Osteoblast (primary cell): ENCODE results near the gene PSMB3. TPM values are rescaled to one million over a fixed set of nuclear protein-coding genes. Genes with fewer than 3 reads are reported as not detected.

Experiments used
- DNase-seq: peaks from one replicate; pipeline ENCODE4 v3.0.0; 2011; ENCODE audit warnings: low spot score, mixed read lengths; ENCODE audit not compliant: insufficient read length; ENCODE audit errors: missing footprints
- H2AFZ ChIP-seq: 2 replicates; pipeline ENCODE4 v1.6.0; 2011; ENCODE audit warnings: mild to moderate bottlenecking, low read length
- H3K27ac ChIP-seq: 2 replicates; pipeline ENCODE4 v1.5.1; 2011; ENCODE audit warnings: mild to moderate bottlenecking, low read depth, low read length, moderate library complexity
- H3K27me3 ChIP-seq: 2 replicates; pipeline ENCODE4 v1.6.0; 2012; ENCODE audit warnings: mild to moderate bottlenecking, control low read depth, inconsistent platforms, low read length, moderate library complexity; ENCODE audit not compliant: insufficient read depth
- H3K36me3 ChIP-seq: 2 replicates; pipeline ENCODE4 v1.5.1; 2011; ENCODE audit warnings: mild to moderate bottlenecking, low read length, control low read depth, moderate library complexity; ENCODE audit not compliant: insufficient read depth
- H3K4me1 ChIP-seq: 2 replicates; pipeline ENCODE4 v1.5.1; 2011; ENCODE audit warnings: mild to moderate bottlenecking, low read length, control low read depth, moderate library complexity; ENCODE audit not compliant: insufficient read depth
- H3K4me2 ChIP-seq: 2 replicates; pipeline ENCODE4 v1.6.0; 2011; ENCODE audit warnings: mild to moderate bottlenecking, low read length; ENCODE audit not compliant: insufficient read depth
- H3K4me3 ChIP-seq: fragments of 200-600 bp; sonication (generic); 3 replicates; pipeline ENCODE4 v1.5.1; 2012; ENCODE audit warnings: mild to moderate bottlenecking, low read length, inconsistent platforms; ENCODE audit not compliant: insufficient read depth
- H3K79me2 ChIP-seq: 2 replicates; pipeline ENCODE4 v1.6.0; 2012; ENCODE audit warnings: mild to moderate bottlenecking, low read length, control low read depth, inconsistent platforms; ENCODE audit not compliant: insufficient read depth
- H3K9me3 ChIP-seq: 2 replicates; pipeline ENCODE4 v1.5.1; 2011; ENCODE audit warnings: low read depth, low read length, control low read depth
- H4K20me1 ChIP-seq: 2 replicates; pipeline ENCODE4 v1.6.0; 2012; ENCODE audit warnings: mild to moderate bottlenecking, low read length, control low read depth; ENCODE audit not compliant: insufficient read depth
- total RNA-seq: library from RNA; depleted of rRNA; stranded (reverse); fragments of >200 nt; gene quantifications from 2 replicates; pipeline ENCODE4 v1.2.3, GENCODE V29; 2012
- TF ChIP-seq, protein P1 (sequence below): IDR thresholded peaks from 2 replicates; pipeline ENCODE4 v1.5.1; 2011; ENCODE audit warnings: mild to moderate bottlenecking, low read depth, low read length, moderate library complexity; ENCODE audit errors: extremely low read depth

Gene PSMB3
- total RNA-seq, 1 donor = 235 TPM

DNA sequence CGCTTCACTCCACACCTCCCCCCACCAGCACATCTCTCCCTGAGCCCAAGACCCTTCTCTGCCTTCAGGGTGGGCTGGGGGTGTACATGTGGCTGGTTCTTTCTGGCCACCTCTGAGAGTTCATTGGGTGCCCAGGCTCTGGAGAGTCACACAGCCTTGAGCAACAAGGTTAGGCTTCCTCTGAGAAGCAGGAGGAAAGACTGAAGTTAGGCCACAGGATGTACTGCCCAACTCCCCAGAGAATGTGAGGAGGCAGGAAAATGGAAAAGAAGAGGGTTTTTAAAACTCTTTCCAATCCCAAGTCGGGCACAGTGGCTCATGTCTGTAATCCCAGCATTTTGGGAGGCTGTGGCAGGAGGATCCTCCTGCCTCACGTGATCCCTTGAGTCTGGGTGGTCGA, 11.7 kb upstream of the PSMB3 start:
- H3K27me3 ChIP-seq = no peaks in the 10 kb centered on the region
- H2AFZ ChIP-seq = no peak overlapping the region
- peaks cover 80% of the 10 kb centered on the region for H3K79me2 ChIP-seq
- no peak overlapping the region for H3K4me2 ChIP-seq
- H3K36me3 ChIP-seq = peaks cover 44% of the 10 kb centered on the region
- H3K4me1 ChIP-seq = peaks cover 25% of the 10 kb centered on the region
- H3K27ac ChIP-seq = peak overlapping the region; percentile 82
- peak; percentile 85 for DNase-seq
- H3K9me3 ChIP-seq = no peaks in the 10 kb centered on the region
- H4K20me1 ChIP-seq = peaks cover 65% of the 10 kb centered on the region
- H3K4me3 ChIP-seq = no peak overlapping the region
- TF ChIP-seq, protein P1, sequence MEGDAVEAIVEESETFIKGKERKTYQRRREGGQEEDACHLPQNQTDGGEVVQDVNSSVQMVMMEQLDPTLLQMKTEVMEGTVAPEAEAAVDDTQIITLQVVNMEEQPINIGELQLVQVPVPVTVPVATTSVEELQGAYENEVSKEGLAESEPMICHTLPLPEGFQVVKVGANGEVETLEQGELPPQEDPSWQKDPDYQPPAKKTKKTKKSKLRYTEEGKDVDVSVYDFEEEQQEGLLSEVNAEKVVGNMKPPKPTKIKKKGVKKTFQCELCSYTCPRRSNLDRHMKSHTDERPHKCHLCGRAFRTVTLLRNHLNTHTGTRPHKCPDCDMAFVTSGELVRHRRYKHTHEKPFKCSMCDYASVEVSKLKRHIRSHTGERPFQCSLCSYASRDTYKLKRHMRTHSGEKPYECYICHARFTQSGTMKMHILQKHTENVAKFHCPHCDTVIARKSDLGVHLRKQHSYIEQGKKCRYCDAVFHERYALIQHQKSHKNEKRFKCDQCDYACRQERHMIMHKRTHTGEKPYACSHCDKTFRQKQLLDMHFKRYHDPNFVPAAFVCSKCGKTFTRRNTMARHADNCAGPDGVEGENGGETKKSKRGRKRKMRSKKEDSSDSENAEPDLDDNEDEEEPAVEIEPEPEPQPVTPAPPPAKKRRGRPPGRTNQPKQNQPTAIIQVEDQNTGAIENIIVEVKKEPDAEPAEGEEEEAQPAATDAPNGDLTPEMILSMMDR = no peak

DNA sequence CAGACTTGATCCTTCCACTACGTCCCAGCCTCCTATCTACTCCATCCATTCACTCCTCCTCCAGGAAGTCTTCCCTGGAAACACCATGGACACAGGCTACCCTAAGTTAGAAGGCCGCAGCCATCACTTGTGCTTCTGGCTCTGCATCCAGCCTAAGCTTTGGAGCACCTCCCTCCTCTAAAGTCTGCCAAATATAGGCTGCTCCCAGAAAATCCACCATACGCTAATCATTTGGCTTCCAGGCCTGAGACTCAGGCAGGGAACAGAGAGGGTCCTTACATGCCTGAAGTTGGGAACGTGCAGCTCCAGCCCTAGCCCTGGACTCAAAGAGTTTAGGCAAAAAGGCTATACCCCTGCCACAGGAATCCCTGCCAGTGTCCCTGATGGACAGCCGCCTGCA, 11.1 kb upstream of the PSMB3 start:
- peaks cover 68% of the 10 kb centered on the region for H4K20me1 ChIP-seq

DNA sequence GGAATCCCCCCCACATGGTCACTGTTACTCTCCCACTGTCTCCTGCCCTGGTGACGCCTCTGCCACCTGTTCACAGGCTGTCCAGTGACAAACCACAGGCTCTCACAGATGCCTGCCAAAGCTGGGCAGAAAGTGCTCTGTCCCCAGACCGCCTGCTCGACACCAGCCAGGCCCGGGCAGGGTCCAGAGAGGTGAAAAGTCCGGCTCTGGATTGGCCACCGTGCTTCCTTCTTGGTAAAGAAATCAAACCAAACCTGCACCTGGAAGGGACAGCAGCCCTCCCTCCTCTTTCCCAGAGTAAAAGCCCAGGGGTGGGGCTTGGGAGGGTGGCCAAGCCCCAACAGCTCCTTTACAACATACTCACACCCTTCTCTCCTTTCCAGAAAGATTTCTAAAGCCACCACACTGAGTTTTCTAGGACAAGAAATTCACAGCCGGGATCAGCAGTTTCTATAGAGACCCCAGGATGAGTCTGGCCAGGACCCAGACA, 10.6 kb upstream of the PSMB3 start:
- H3K79me2 ChIP-seq = peaks cover 91% of the 10 kb centered on the region
- H3K4me1 ChIP-seq = peaks cover 35% of the 10 kb centered on the region
- no peaks in the 10 kb centered on the region for H3K9me3 ChIP-seq
- peak; percentile 66 for DNase-seq
- no peaks in the 10 kb centered on the region for H3K27me3 ChIP-seq
- peaks cover 73% of the 10 kb centered on the region for H4K20me1 ChIP-seq
- TF ChIP-seq, protein P1 = no peak
- peaks cover 36% of the 10 kb centered on the region for H3K36me3 ChIP-seq
- H3K4me2 ChIP-seq = no peak overlapping the region
- H2AFZ ChIP-seq = no peak overlapping the region
- no peak overlapping the region for H3K4me3 ChIP-seq
- peak overlapping the region; percentile 82 for H3K27ac ChIP-seq

More for the DNA sequence above, 11.1 kb upstream of the PSMB3 start:
- H2AFZ ChIP-seq = no peak overlapping the region
- H3K9me3 ChIP-seq = no peaks in the 10 kb centered on the region
- peak; percentile 77 for DNase-seq
- TF ChIP-seq, protein P1 = no peak
- peaks cover 31% of the 10 kb centered on the region for H3K4me1 ChIP-seq
- no peak overlapping the region for H3K4me2 ChIP-seq
- H3K27ac ChIP-seq = peak overlapping the region; percentile 82
- H3K79me2 ChIP-seq = peaks cover 86% of the 10 kb centered on the region
- H3K4me3 ChIP-seq = no peak overlapping the region
- H3K27me3 ChIP-seq = no peaks in the 10 kb centered on the region
- peaks cover 39% of the 10 kb centered on the region for H3K36me3 ChIP-seq

DNA sequence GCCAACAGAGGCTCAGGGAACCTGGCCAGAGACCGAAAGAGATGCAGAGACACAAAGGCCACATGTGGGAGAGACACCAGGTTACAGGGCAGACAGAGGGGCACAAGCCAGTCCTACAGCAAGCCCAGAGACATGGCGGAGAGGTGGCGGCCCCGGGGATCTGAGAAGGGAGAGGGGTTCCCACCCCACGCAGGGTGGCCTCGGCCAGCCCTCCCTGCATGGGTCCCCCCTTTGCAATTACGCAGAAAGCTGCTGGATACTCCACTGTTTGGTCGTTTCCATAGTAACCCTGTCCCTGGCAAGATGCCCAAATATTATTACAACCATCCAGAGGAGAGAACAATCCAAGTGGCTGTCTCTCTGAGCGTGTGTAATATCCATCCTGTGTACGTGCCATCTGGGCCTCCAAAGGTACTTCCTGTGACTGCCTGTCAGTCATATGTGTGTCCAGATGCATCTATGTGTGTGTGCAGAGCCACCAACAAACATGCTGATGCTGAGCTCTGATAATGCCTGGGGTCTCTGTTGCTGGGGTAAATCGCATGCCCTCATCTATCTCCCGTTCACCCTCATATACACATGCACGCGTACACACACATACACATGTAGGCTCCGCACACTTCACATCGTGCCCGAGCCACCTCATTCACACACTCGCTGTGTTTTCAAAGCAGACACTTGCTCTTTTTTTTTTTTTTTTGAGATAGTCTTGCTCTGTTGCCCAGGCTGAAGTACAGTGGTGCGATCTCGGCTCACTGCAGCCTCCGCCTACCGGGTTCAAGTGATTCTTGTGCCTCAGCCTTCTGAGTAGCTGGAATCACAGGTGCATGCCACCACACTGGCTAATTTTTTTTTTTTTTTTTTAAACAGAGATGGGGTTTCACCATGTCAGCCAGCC, 9.9 kb upstream of the PSMB3 start:
- Histone ChIP-seq H3K27ac (peak overlapping the region; percentile 82), H3K4me1 (peaks cover 35% of the 10 kb centered on the region), H4K20me1 (peaks cover 74% of the 10 kb centered on the region), H3K36me3 (peaks cover 31% of the 10 kb centered on the region), H3K4me2 (no peak overlapping the region), H3K27me3 (no peaks in the 10 kb centered on the region), H2AFZ (no peak overlapping the region), H3K4me3 (no peak overlapping the region), H3K9me3 (no peaks in the 10 kb centered on the region), H3K79me2 (peaks cover 98% of the 10 kb centered on the region)
- TF ChIP-seq, protein P1 = no peak
- DNase-seq = peak; percentile 96
